Measurements from ENCODE around the gene HMMR.

HMMR gene

DNA sequence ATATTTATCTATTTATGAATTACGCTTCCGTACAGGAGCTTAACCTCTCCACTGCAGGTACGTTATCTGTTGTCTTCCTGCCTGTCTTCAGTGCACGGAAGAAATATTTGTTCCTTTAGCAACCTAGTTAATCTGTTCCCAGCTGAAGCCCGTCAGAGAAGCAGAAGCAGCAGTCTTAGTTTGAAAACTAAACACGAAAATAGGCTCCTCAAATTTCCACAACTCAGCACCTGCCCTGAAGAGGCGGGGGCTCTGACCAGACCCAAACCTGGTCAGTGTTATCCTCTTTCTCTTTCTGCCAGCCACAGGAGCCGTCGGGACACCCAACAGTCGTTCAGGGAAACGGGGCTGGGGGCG, 992 bp upstream of the HMMR start:
- DNase-seq (ENCODE audit: low read depth) = no peak

- peak; percentile 99 for DNase-seq (ENCODE audit: low read depth)
Measured at GRCh38 chr5:163459819-163460561, 442 bp upstream of the HMMR start, which contains the start of gene NUDCD2. NUDCD2 (minus strand) TSS chr5:163460102; CDS start chr5:163460050, 52 bp downstream.

DNA sequence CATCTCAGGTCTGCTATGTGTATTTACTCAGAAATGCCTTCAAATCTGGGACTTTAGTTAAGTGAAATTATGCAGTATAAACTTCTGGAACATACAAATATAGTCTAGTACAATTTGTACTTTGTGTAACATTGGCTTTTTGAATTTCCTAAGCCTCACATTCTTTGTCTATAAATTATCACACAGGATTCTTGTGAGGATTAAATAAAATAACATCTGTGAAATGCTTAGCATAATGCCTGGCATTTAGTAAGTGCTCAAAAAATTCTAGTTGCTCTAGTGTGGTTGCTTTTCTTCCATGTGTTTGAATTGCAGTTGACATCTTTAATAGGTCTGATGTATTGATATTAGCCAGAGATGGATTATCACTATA, 2.6 kb downstream of the HMMR start:
- no peak for DNase-seq (ENCODE audit: low read depth)

- DNase-seq (ENCODE audit: low read depth) = no peak
Measured at GRCh38 chr5:163467682-163468081, 7.2 kb downstream of the HMMR start.

DNA sequence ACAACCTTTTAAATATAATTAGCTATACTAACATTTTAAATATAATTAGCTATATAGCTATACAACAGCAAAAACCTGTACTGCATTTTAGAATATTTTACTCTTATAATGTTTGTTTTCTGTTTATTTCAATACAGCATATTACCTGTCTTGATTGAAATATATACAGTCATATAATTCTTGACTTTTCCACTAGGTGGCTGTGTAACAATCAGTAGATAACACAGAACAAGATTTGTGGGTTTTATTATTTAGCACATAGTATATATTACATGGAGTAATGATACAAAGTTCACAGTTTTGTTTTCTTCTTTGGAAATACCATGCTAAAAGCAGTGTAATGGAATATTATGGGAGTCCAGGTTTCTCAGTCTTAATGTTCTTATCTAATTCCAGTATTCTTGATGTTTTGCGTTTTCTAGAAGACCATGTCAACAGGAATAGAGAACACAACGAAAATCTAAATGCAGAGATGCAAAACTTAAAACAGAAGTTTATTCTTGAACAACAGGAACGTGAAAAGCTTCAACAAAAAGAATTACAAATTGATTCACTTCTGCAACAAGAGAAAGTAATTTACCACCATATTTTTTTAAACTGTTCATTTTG, 13.3 kb downstream of the HMMR start:
- no peak for DNase-seq (ENCODE audit: low read depth)

DNA sequence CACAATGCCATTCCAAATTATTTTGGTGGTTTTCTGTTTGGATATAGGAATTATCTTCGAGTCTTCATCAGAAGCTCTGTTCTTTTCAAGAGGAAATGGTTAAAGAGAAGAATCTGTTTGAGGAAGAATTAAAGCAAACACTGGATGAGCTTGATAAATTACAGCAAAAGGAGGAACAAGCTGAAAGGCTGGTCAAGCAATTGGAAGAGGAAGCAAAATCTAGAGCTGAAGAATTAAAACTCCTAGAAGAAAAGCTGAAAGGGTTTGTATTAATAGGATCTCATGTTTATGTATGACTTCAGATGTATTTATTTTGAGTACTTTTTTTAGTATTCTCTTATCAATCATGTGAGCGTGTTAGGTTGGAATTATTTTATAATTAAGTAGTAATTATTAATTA, 15.0 kb downstream of the HMMR start:
- DNase-seq (ENCODE audit: low read depth) = no peak

DNA sequence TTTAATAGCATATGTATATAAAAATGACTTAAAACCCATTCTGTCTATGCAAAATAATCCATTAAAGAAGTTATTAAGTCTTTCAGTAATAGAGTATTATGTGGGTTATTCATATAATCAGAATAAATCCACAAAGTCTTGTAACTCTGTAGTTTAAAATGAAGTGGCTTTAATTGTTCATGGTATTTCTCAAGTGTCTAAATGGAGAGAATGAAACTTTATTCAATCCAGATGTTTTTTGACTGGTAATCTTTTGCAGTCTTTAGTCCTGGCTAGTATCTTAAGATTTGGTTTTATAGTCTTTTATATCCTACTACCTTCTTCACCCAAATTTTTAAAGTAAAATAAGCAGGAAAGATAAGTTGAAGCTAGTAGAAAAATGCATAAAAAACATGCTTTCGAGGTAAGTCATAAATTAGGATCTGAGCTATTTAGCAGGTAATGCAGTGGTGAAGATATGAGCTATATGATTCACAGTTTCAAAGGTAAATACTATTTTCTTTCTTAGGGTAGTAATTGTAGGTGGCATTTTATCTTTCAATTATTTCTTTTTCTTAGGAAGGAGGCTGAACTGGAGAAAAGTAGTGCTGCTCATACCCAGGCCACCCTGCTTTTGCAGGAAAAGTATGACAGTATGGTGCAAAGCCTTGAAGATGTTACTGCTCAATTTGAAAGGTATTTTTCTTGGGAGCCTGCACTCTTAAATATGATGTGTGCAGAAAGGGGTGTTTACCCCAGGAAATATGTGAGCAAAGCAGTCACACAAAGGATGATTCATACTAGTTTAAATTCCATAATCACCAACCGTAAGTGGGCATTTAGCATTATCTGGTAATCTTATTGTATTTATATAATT, 17.9 kb downstream of the HMMR start:
- DNase-seq (ENCODE audit: low read depth) = no peak

DNA sequence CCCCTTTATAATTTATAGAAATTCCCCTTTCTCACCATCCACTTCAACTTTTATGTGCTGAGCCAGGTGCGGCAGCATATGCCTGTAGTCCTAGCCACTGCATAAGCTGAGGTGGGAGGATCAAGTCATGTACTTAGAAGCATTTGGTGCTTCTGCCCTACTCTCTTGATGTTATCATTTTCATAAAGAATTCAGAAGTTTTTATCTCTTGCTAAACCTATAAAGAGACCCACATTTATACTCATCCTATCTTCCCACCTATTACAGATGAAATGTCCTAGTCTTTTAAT, 18.5 kb downstream of the HMMR start:
- DNase-seq (ENCODE audit: low read depth) = no peak

- DNase-seq (ENCODE audit: low read depth) = no peak
Measured at GRCh38 chr5:163489055-163489744, 28.8 kb downstream of the HMMR start.

DNA sequence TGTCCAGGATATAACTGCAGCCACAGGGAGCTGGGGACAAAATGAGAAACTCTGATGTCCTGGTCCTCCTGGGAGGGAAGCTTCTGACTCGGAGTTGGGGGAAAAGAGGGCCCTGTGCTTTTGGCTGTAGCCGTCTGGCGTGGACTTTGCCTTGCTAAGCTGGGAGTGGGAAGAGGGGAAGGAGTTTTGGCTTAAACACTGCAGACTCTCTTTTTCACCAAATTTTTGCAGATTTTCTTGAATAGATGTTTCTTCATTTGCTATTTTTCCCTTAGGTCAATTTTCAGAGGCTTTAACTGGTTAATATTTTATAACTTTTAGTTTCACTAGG, 29.3 kb downstream of the HMMR start:
- no peak for DNase-seq (ENCODE audit: low read depth)

GRCh38 chr5:163496286-163496685, 35.9 kb downstream of the HMMR start:
- no peak for DNase-seq (ENCODE audit: low read depth)

GRCh38 chr5:163497315-163497714, 36.9 kb downstream of the HMMR start:
- DNase-seq (ENCODE audit: low read depth) = no peak

DNA sequence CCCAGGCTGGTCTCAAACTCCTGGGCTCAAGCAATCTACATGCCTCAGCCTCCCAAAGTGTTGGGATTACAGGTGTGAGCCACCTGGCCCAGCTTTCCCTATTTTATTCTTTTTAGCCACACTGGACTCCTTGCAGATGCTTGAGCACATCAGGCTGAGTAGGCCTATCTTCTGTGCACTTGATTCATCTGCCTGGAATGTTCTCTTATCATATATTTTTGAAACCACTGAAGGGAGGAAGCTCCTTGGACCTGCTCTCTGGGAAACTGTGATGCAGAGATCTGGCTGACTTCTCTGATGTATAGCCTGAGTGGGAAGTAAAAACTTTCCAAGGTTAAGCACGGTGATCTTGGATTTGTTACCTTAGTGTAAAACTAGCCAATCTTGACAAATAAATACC, 38.5 kb downstream of the HMMR start:
- no peak for DNase-seq (ENCODE audit: low read depth)

DNA sequence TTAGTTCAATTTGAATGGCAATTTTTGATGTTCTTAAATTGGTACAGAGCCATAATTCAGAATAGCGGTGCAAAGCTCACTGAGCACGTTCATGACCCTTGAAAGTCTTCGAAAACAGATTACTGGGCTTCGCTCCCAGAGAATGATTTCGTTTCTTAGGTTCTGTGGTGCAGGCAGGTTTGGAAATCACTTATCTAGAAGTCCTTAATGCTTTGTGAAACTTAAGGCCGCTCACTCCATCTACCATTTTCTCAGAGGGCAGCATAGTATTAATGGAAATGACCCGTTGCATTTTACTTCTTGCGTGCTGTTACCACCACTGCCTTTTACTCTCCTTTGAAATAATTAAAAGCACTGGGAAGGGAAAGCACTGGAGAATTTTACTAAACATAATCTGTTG, 42.1 kb downstream of the HMMR start:
- no peak for DNase-seq (ENCODE audit: low read depth)

DNA sequence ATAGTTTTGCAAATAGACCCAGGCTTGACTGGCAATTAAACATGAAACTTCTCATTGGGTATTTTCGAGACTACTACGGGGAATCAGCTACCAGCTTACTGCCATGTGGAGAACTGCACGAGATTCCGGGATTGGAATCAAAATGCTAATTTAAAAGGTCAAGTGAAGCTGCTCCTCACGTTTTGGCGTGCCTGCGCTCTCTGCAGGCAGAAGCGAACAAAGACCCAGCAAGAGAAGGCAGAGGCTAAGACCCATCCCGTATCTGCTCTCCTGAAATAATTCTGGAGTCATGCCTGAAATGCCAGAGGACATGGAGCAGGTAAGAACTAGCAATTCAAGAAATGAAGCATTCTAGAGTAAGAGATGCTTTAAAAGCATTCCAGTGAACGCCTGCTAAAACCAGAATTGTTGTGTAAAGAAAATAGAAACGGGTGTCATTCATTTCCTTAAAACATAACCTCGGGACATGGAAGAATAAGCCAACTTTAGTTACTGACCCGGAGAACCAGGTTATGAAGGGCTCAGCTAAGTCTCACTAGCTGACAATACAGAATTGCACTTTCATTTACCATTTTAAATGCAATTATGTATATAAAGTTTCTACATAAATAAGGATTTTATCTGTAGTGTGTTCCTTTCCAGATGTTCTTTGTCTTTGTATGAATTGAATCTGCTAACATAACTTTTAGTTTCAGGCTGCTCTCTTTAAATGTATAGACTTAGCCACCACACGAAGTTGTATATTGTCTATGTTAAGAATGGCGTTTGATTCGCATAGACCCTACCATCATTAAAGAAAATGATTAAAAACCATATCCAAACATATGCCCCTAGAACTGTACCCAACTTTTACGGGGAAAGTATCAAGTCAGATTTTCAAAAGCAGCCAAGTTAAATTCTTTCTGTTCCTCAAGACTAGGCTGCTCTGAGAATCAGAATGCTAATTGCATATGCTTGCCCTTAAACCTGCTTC, 43.0 kb downstream of the HMMR start:
- DNase-seq (ENCODE audit: low read depth) = peak; percentile 75

DNA sequence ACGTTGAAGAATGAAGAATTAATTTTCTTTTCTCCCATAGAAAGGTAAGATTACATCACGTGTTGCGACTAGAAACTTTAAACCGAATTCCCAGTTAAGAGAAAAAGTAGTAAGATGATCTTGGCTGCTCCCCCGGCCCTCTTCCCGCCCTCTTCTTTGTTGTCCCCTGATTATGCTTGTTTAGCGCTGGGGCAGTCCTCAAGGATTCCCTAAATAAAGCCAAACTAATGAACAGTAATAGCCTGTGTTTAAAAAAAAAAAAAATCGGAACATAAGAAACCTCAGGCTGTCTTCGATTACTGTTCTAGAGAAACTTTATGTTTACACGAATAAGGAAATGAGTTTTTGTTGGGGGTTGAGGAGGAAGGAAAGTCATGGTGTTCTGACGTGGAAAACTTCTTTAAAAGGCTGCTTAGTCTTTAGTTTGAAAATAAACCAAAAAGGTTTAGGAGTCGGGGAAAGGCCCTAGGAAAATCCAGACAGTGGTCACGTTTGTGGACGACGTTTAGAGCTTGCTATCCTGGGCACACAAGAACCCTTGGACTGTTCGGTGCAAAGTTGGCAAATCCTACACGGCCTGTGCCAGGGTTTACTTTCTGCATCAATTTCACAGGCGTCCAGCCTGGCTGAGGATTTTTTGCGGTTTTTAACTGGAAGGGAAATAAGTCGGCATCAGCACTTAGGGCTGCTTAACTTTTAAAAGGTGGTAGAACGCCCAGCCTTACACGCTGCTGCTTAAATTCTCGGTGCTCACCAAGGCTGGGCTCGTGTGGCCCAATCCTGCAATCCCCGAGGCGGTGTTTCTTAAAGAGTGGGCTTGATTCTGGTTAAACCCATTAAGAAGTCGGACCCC, 43.9 kb downstream of the HMMR start:
- peak; percentile 59 for DNase-seq (ENCODE audit: low read depth)

DNA sequence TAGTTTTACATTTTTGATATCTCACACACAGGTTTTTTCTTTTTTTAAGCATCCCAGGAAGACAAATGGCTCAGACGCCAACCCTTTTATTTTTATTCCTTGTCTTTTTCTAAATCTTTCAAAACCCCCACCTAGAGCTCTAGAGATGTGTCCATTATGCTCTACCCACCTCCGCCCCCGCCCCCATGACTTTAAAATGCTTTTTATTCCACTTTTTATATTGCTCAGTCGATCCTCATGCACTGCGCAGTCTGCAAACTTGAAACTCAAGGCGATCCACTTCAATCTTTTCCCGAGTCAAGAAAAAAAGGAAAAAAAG, 44.6 kb downstream of the HMMR start:
- no peak for DNase-seq (ENCODE audit: low read depth)

GRCh38 chr5:163505368-163506094, 45.1 kb downstream of the HMMR start, which contains the start of gene MAT2B:
MAT2B (plus strand) TSS chr5:163505619; CDS start chr5:163505687, 68 bp downstream.
- peak; percentile 89 for DNase-seq (ENCODE audit: low read depth)

GRCh38 chr5:163506095-163506457, 45.6 kb downstream of the HMMR start:
- DNase-seq (ENCODE audit: low read depth) = no peak

GRCh38 chr5:163506726-163507125, 46.3 kb downstream of the HMMR start:
- no peak for DNase-seq (ENCODE audit: low read depth)

Measured in stromal cell of bone marrow (primary cell).